Duodenal mucosa (tissue), 2 donors: ENCODE measurements around the gene TSNAX.
"Not testable (repeated sequence)": the region's sequence is repeated elsewhere in the genome, so short reads cannot be mapped to it uniquely, and the experiment has no call there.

Experiments used
- H3K27ac ChIP-seq: one replicate; pipeline ENCODE4 v1.7.0; 2013; ENCODE audit warnings: low read depth, low read length
- H3K27me3 ChIP-seq, 2 donors: one replicate each; pipeline ENCODE4 v1.7.0; 2013; ENCODE audit warnings: low read length in 2 of 2, control low read depth in 1 of 2; ENCODE audit not compliant: insufficient read depth in 2 of 2, control insufficient read depth in 1 of 2
- H3K36me3 ChIP-seq, 2 donors: one replicate each; pipeline ENCODE4 v1.7.0; 2013; ENCODE audit warnings: low read length in 2 of 2, control low read depth in 1 of 2; ENCODE audit not compliant: insufficient read depth in 2 of 2, control insufficient read depth in 1 of 2
- H3K4me1 ChIP-seq, 2 donors: one replicate each; pipeline ENCODE4 v1.7.0; 2013; ENCODE audit warnings: low read length in 2 of 2, control low read depth in 1 of 2; ENCODE audit not compliant: insufficient read depth in 2 of 2, control insufficient read depth in 1 of 2
- H3K4me3 ChIP-seq, 2 donors: one replicate each; pipeline ENCODE4 v1.7.0; 2013; ENCODE audit warnings: low read length in 2 of 2, low read depth in 1 of 2
- H3K9ac ChIP-seq, 2 donors: one replicate each; pipeline ENCODE4 v1.7.0; 2013; ENCODE audit warnings: low read length in 2 of 2, low read depth in 1 of 2
- H3K9me3 ChIP-seq, 2 donors: one replicate each; pipeline ENCODE4 v1.7.0; 2013; ENCODE audit warnings: low read length in 2 of 2, control low read depth in 1 of 2; ENCODE audit not compliant: control insufficient read depth in 1 of 2

The TSNAX gene

DNA sequence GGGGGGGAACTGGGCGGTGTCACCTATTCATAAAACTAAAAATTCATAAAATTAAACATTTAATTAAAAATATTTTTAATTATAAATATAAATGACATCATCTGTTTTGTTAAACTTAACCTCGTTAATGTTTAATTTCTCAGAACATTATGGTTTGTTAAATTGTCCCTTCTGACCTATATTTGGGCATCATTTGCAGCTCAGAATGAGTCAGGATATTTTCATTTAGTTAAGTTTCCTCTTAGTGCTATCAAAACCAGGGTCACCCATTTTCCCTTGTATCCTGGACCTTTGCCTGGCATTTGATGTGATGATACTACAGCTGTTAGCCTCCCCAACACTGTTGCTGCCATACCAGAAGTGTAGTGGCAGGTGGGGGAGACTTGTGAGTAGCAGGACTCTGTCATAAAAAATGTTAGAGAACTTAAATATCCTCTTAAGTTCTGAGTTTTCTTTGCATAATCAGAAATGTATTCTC, 30.3 kb downstream of the TSNAX start:
- no peak overlapping the region for H3K4me3 ChIP-seq
- no peak overlapping the region for H3K27ac ChIP-seq
- H3K27me3 ChIP-seq: no peaks in the 10 kb centered on the region
- H3K9me3 ChIP-seq: no peaks in the 10 kb centered on the region
- peaks cover 0 to 7% of the 10 kb centered on the region in 2 donors for H3K36me3 ChIP-seq
- peaks cover 0 to 4% of the 10 kb centered on the region in 2 donors for H3K4me1 ChIP-seq
- H3K9ac ChIP-seq: no peak overlapping the region

DNA sequence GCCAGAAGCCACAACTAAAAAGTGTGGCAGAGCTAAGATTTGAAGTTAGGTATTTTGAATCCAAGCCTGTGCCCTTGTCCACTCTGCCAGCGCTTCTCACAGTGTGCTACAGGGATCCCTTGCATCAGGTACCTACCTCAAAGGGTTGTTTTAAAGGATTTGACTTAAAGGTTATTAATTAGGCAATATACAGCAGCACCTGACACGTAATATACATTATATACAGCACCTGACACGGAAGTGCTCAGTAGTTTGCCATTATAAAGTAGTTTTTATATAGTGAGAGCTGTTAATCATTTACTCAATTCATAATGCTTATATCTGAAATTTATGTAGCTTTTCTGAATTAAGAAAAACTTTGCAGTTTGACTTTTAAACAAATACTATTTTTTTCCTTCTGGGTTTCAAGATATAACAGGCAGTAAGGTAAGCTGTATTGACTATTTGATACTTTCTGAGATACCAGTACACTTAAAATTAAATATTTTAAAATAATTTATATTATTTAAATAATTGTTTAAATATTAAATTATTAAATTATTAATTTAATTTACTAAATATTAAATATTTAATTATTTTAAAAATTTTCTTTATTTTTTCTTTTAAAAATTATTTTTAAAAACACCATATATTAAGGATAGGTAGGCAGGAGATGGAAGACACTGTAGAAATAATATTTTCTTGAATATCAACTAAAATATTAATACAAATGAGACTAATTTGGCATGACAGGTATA, 33.3 kb downstream of the TSNAX start:
- H3K4me1 ChIP-seq: peaks cover 0 to 4% of the 10 kb centered on the region in 2 donors
- H3K9ac ChIP-seq: no peak overlapping the region
- no peak overlapping the region for H3K27ac ChIP-seq
- H3K9me3 ChIP-seq: no peaks in the 10 kb centered on the region
- H3K4me3 ChIP-seq: no peak overlapping the region
- peaks cover 12 to 13% of the 10 kb centered on the region in 2 donors for H3K36me3 ChIP-seq
- H3K27me3 ChIP-seq: no peaks in the 10 kb centered on the region

DNA sequence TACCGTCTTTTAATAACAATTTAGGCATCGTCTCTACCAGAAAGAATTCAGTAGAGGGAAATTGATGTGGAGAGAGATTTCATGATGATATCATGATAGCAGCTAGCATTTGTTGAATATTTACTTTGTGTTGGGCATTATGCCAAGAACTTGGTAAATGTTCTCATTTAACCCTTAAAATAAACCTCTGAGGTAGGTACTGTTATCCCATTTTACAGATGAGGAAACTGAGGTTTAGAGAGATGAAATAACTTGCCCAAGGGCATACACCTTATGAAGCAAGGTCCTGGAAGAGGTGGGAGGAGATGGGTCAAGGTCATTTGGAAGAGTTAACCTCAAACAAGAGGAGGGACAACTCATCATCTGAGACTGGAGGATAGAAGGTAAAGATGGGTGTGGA, 34.8 kb downstream of the TSNAX start:
- no peak overlapping the region for H3K27ac ChIP-seq
- H3K9ac ChIP-seq: no peak overlapping the region
- peaks cover 0 to 4% of the 10 kb centered on the region in 2 donors for H3K4me1 ChIP-seq
- H3K36me3 ChIP-seq: peaks cover 13 to 18% of the 10 kb centered on the region in 2 donors
- no peaks in the 10 kb centered on the region for H3K27me3 ChIP-seq
- H3K4me3 ChIP-seq: no peak overlapping the region
- H3K9me3 ChIP-seq: no peaks in the 10 kb centered on the region

DNA sequence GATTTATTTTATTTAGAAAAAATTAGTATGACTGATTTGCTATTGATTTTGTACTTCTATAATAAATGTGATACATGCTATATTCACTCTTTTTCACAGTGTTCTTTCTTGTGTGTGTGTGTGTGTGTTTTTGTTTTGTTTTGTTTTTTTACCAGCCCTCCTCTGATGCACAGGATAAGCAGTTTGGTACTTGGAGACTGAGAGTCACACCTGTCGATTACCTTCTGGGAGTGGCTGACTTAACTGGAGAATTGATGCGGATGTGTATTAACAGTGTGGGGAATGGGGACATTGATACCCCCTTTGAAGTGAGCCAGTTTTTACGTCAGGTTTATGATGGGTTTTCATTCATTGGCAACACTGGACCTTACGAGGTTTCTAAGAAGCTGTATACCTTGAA, 35.9 kb downstream of the TSNAX start:
- Histone ChIP-seq H3K9me3 (no peaks in the 10 kb centered on the region), H3K27ac (no peak overlapping the region), H3K36me3 (peaks cover 13 to 18% of the 10 kb centered on the region in 2 donors), H3K9ac (no peak overlapping the region), H3K4me3 (no peak overlapping the region), H3K27me3 (no peaks in the 10 kb centered on the region), H3K4me1 (peaks cover 0 to 4% of the 10 kb centered on the region in 2 donors)

DNA sequence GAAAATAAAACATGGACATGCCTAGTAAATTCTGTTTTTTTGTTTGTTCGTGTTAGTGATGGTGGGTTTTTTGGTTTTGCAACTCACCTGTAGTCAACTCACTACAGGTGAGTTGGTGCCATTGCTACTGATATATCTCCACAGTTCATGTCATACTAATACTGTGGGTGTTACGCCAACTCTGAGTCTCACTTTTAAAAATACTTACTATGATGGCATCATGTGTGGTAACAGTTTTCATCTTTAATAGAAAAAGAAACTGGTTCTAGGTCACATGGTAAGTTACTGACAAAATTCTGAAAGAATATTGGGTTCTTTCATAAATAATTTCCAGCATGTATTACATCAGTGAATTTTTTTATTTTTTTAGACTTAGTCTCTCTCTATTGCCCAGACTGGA, 38.0 kb downstream of the TSNAX start:
- H3K9me3 ChIP-seq: no peaks in the 10 kb centered on the region
- no peak overlapping the region for H3K4me3 ChIP-seq
- no peak overlapping the region for H3K9ac ChIP-seq
- H3K36me3 ChIP-seq: peaks cover 13 to 18% of the 10 kb centered on the region in 2 donors
- H3K27me3 ChIP-seq: no peaks in the 10 kb centered on the region
- H3K4me1 ChIP-seq: peaks cover 0 to 3% of the 10 kb centered on the region in 2 donors
- H3K27ac ChIP-seq: no peak overlapping the region

DNA sequence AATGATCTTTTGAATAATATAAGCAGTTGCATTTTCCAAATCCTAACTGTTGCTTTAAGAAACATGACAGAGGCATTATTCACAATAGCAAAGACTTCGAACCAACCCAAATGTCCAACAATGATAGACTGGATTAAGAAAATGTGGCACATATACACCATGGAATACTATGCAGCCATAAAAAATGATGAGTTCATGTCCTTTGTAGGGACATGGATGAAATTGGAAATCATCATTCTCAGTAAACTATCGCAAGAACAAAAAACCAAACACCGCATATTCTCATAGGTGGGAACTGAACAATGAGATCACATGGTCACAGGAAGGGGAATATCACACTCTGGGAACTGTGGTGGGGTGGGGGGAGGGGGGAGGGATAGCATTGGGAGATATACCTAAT, 41.8 kb downstream of the TSNAX start:
- not testable (repeated sequence) for H3K9me3 ChIP-seq, H3K4me1 ChIP-seq, H3K27ac ChIP-seq, H3K27me3 ChIP-seq, H3K4me3 ChIP-seq, H3K36me3 ChIP-seq, H3K9ac ChIP-seq

DNA sequence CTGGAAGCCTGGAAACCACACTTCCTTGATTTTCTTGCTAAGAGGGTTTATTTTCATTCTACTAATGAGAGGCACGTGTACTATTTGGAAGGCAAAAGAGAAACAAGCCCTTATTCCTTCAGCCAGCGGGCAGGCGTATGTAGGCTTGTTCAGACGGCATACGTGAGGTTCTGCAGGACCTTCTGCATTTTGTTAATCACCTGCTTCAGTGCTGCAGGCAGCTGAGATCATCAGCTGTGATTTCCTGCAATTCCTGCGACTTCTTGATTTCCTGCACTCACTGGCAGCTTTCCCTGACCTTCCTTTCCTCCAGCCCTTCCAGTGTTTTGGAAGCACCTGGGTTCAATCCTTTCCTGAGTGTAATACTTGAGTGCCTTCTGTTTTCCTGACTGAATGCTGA, 43.4 kb downstream of the TSNAX start:
- no peak overlapping the region for H3K9ac ChIP-seq
- peaks cover 0 to 4% of the 10 kb centered on the region in 2 donors for H3K36me3 ChIP-seq
- no peaks in the 10 kb centered on the region for H3K4me1 ChIP-seq
- no peaks in the 10 kb centered on the region for H3K27me3 ChIP-seq
- H3K9me3 ChIP-seq: no peaks in the 10 kb centered on the region
- H3K4me3 ChIP-seq: no peak overlapping the region
- H3K27ac ChIP-seq: no peak overlapping the region

DNA sequence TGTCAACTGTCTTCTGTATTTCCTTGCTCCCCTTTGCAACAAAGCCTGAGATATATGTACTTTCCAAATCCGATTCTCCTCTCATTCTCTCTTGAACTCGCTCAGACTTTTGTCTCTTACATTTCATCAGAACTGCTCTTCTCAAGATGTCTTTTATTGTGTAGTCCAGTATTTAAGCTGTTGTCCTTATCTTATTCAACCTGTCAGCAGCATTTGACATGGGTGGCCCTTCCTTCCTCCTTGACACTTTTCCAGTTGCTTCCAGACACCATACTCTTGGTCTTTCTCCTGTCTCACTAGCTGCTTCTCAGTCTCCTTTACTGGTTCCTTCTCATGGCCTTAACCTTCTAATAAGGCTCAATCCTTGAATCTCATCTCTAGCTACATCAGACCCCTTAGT, 47.0 kb downstream of the TSNAX start:
- H3K27ac ChIP-seq: no peak overlapping the region

DNA sequence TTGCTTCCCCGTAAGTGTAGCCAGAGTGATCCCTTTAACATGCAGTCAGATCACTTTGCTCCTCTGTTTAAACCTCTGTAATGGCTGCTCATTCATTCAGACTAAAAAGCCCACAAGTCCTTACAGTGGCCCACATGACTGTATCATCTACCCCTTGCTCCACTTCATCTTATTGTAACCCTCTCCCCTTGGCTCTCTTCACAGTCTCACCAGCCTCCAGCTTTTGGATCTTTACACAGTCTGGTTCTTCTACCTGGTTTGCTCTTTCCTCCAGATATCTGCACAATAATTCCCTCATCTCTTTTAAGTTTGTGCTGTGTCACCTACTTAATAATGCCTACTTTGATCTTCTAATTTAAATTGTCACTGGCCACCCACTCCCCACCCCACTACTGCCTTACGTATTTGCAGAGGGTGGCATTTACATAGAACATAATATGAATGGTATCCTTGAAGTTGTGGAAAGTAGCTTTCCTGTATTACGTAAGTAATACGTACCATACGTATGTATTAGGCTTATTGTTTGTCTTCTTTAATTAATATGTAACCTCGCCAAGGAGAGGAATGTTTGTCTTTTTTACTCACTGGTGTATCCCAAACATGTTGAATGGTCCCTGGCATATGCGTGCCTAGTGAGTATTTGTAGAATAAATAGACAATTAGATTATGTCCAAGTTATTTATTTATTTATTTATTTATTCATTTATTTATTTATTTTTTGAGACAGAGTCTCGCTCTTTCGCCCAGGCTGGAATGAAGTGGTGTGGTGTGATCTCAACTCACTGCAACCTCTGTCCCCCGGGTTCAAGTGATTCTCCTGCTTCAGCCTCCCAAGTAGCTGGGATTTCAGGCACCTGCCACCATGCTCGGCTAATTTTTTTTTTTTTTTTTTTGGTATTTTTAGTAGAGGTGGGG, 48.6 kb downstream of the TSNAX start:
- Histone ChIP-seq H3K4me3 (no peak overlapping the region), H3K9me3 (no peaks in the 10 kb centered on the region), H3K27me3 (no peaks in the 10 kb centered on the region), H3K36me3 (no peaks in the 10 kb centered on the region), H3K27ac (no peak overlapping the region), H3K9ac (no peak overlapping the region), H3K4me1 (no peaks in the 10 kb centered on the region)

More for the DNA sequence above, 47.0 kb downstream of the TSNAX start:
- no peak overlapping the region for H3K4me3 ChIP-seq
- no peak overlapping the region for H3K9ac ChIP-seq
- H3K36me3 ChIP-seq: no peaks in the 10 kb centered on the region
- no peaks in the 10 kb centered on the region for H3K27me3 ChIP-seq
- no peaks in the 10 kb centered on the region for H3K9me3 ChIP-seq
- H3K4me1 ChIP-seq: no peaks in the 10 kb centered on the region

DNA sequence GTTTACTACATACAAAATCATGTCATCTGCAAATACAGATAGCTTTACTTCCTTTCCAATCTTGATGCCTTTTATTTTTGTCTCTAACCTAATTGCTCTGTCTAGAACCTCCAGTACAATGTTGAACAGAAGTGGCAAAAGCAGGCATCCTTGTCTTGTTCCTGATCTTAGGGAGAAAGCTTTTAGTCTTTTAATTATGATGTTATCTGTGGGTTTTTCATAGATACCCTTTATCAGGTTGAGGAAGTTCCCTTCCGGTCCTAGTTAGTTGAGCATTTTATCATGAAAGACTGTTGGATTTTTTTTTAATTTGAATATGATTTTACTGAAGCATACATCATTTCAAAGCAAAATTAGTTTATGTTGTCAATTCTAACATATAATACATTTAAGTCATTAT, 52.4 kb downstream of the TSNAX start:
- H3K27me3 ChIP-seq: no peaks in the 10 kb centered on the region
- no peak overlapping the region for H3K9ac ChIP-seq
- no peaks in the 10 kb centered on the region for H3K9me3 ChIP-seq
- H3K36me3 ChIP-seq: no peaks in the 10 kb centered on the region
- H3K4me1 ChIP-seq: no peaks in the 10 kb centered on the region
- H3K27ac ChIP-seq: no peak overlapping the region
- no peak overlapping the region for H3K4me3 ChIP-seq
